Measurements from ENCODE around the gene EIF4G1.
"Not testable (repeated sequence)": the region's sequence is repeated elsewhere in the genome, so short reads cannot be mapped to it uniquely, and the experiment has no call there.

Gene EIF4G1

DNA sequence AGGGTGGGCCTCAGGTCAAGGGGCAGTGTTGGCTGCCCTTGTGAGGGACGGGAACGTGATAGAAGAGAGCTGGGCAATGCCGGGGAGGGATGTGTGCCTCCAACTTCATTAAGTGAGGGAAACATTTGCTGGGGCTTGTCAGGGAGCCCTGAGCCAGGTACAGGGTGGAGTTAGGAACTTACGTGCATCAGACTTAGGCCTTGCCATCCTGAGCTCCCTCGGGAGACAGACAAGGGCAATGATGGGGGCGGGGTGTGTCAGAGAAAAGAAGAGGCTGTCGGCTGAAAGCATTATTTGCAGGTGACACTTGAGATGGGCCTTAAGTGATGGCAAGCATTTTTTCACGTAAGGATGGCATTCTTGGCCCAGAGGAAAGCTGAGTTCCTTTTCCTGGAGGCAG, 24.6 kb downstream of the EIF4G1 start:
- Histone ChIP-seq H3K4me3 (ENCODE audit: low read length, poor library complexity, severe bottlenecking) (no peak overlapping the region), H3K27me3 (ENCODE audit: insufficient read depth, low read length, poor library complexity, severe bottlenecking) (no peaks in the 10 kb centered on the region), H2AFZ (ENCODE audit: low read length) (no peak overlapping the region), H3K9me3 (ENCODE audit: insufficient read depth, low read depth, low read length) (no peaks in the 10 kb centered on the region), H3K4me2 (ENCODE audit: low read depth, low read length, poor library complexity, severe bottlenecking) (no peak overlapping the region), H4K20me1 (ENCODE audit: insufficient read depth, low read length, poor library complexity, severe bottlenecking) (peaks cover 10% of the 10 kb centered on the region), H3K9ac (ENCODE audit: low read depth, low read length, poor library complexity, severe bottlenecking) (no peak overlapping the region), H3K36me3 (ENCODE audit: insufficient read depth, low read length) (peaks cover 17% of the 10 kb centered on the region; the same call in 1 of the 2 replicates), H3F3A (ENCODE audit: low read depth) (no peaks in the 10 kb centered on the region), H3K79me2 (ENCODE audit: insufficient read depth, low read length) (no peaks in the 10 kb centered on the region), H3K9me2 (replicated peaks; ENCODE audit: low read depth, low read length) (no peaks in the 10 kb centered on the region), H3K4me1 (ENCODE audit: insufficient read depth, low read length, poor library complexity, severe bottlenecking) (peaks cover 7% of the 10 kb centered on the region)
- TF ChIP-seq EZH2phosphoT487 (IDR thresholded peaks at IDR 0.05; ENCODE audit: borderline replicate concordance): no peak
- no peak for TF ChIP-seq CTCF (conservative IDR thresholded peaks at IDR 0.05; ENCODE audit: low read length)

GRCh38 chr3:184339451-184340135, 25.2 kb downstream of the EIF4G1 start:
- not testable (repeated sequence) for H3K4me1 ChIP-seq (ENCODE audit: insufficient read depth, low read length, poor library complexity, severe bottlenecking); H3F3A ChIP-seq (ENCODE audit: low read depth); H3K27me3 ChIP-seq (ENCODE audit: insufficient read depth, low read length, poor library complexity, severe bottlenecking); H3K9me3 ChIP-seq (ENCODE audit: insufficient read depth, low read depth, low read length); H3K4me2 ChIP-seq (ENCODE audit: low read depth, low read length, poor library complexity, severe bottlenecking); H3K9me2 ChIP-seq (replicated peaks; ENCODE audit: low read depth, low read length); H3K9ac ChIP-seq (ENCODE audit: low read depth, low read length, poor library complexity, severe bottlenecking); H3K4me3 ChIP-seq (ENCODE audit: low read length, poor library complexity, severe bottlenecking); H3K79me2 ChIP-seq (ENCODE audit: insufficient read depth, low read length); H4K20me1 ChIP-seq (ENCODE audit: insufficient read depth, low read length, poor library complexity, severe bottlenecking); H2AFZ ChIP-seq (ENCODE audit: low read length)
- H3K36me3 ChIP-seq (ENCODE audit: insufficient read depth, low read length): peaks cover 11% of the 10 kb centered on the region; the same call in 1 of the 2 replicates

- Histone ChIP-seq H4K20me1 (ENCODE audit: insufficient read depth, low read length, poor library complexity, severe bottlenecking) (no peaks in the 10 kb centered on the region), H3K27me3 (ENCODE audit: insufficient read depth, low read length, poor library complexity, severe bottlenecking) (no peaks in the 10 kb centered on the region), H3K4me3 (ENCODE audit: low read length, poor library complexity, severe bottlenecking) (no peak overlapping the region), H3K4me1 (ENCODE audit: insufficient read depth, low read length, poor library complexity, severe bottlenecking) (peaks cover 7% of the 10 kb centered on the region), H3K9ac (ENCODE audit: low read depth, low read length, poor library complexity, severe bottlenecking) (no peak overlapping the region), H3K9me2 (replicated peaks; ENCODE audit: low read depth, low read length) (no peaks in the 10 kb centered on the region), H3K9me3 (ENCODE audit: insufficient read depth, low read depth, low read length) (no peaks in the 10 kb centered on the region), H3K4me2 (ENCODE audit: low read depth, low read length, poor library complexity, severe bottlenecking) (no peak overlapping the region), H3F3A (ENCODE audit: low read depth) (no peaks in the 10 kb centered on the region), H2AFZ (ENCODE audit: low read length) (no peak overlapping the region), H3K79me2 (ENCODE audit: insufficient read depth, low read length) (no peaks in the 10 kb centered on the region), H3K36me3 (ENCODE audit: insufficient read depth, low read length) (no peaks in the 10 kb centered on the region)
- TF ChIP-seq EZH2phosphoT487 (IDR thresholded peaks at IDR 0.05; ENCODE audit: borderline replicate concordance) (no peak), CTCF (conservative IDR thresholded peaks at IDR 0.05; ENCODE audit: low read length) (no peak)
These were observed 27.5 kb downstream of the EIF4G1 start for GRCh38 chr3:184341925-184342324.
